ENCODE results near the gene GZMA. TPM values are rescaled to one million over a fixed set of nuclear protein-coding genes. Genes with fewer than 3 reads are reported as not detected.

GZMA gene
- total and polyA plus RNA-seq, 5 experiments from 2014 or later, result 5.4 to 713 (median 12.6) TPM

DNA sequence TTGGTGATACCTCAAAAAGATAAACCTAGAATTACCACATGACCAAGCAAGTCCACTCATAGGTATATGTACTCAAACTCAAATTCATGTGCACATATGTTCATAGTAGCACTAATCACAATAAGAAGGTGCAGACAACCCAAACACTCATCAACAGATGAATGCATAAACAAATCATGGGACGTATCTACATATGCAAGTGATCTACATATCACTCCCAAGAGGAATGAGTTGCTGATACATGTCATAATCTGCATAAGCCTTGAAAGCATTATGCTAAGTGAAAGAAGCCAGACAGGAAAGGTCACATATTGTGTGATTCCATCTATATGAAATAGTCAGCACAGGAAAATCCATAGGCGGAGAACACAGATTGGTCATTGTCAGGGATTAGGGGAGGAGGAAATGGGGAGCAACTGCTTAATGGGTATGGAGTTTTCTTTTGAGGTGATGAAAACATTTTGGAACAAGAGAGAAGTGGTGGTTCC is 46.9 kb downstream of the GZMA start:
- Mint-ChIP-seq H3K27ac (no peak overlapping the region), H3K4me1 (peaks cover 4 to 9% (median 8%) of the 10 kb centered on the region in 4 donors), H3K27me3 (peaks cover 4 to 24% (median 11%) of the 10 kb centered on the region in 5 donors), H3K9me3 (no peaks in the 10 kb centered on the region), H3K36me3 (no peaks in the 10 kb centered on the region), H3K4me3 (no peak overlapping the region)
- ATAC-seq (no peak), DNase-seq (no peak)
- POLR2A ChIA-PET, result no interaction called here

DNA sequence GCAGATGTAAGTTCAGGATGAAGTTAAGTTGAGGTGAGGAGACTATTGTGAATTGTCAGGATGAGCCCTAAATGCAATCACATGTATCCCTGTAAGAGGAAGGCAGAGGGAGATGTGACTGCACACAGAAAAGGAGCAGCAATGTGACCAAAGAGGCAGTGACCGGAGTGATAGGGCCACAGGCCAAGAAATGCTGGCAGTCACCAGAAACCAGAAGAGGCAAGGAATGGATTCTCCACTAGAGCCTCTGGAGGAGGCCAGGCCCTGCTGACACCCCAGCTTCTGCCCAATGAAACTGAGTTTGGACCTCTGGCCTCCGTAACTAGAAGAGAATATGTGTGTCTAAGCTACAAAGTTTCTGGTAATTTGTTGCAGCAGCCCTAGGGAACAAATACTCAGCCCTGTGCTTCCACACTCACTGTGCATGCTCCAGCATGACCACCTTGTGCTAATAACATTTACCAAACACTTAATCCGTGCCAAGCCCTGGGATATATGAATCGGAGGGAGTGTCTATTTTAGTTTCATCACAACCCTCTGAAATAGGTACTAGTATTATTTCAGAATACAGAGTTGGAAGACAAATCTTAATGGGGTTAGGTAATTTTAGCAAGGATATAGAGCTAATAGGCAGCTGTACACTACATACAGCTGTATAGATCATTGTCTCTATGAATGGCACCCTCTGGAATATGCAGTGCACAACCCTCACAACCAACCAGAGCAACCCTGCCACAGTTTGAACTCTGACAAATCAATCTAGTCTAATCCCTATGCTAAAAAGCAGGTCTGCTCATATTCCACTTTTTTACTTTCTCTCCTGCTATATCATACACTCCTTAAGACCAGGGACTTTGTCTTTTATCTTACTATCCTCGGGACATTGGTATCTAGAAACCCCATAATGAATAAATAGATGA is 49.7 kb downstream of the GZMA start:
- POLR2A ChIA-PET, result no interaction called here
- Mint-ChIP-seq H3K36me3 (no peaks in the 10 kb centered on the region), H3K27ac (no peak overlapping the region), H3K4me3 (no peak overlapping the region), H3K27me3 (peaks cover 6 to 41% (median 14%) of the 10 kb centered on the region in 5 donors), H3K4me1 (no peaks in the 10 kb centered on the region), H3K9me3 (peaks cover 0 to 10% (median 2%) of the 10 kb centered on the region in 9 donors)
- ATAC-seq (no peak), DNase-seq (no peak)

DNA sequence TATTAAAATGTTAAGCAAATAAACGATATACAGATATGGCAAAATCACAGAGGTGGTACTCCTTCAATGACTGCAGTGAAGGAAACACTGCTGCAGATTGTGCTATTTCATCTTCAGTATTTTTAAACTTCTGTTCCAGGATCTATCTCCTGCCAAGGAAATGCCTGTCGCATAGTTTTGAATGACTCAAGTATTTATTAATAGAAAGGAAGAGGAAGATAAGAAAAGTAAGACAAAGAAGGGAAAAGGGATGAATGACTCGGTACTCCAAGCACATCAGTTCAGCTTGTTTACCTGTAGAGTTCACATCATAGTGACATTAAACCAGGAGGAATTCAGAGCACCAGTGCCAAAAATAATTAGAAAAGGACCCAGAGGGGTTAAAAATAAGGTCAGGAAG is 52.4 kb downstream of the GZMA start:
- H3K9me3 Mint-ChIP-seq, result peaks cover 0 to 10% (median 2%) of the 10 kb centered on the region in 9 donors
- peaks cover 0 to 1% (median 0%) of the 10 kb centered on the region in 4 donors for H3K4me1 Mint-ChIP-seq
- H3K4me3 Mint-ChIP-seq, result no peak overlapping the region
- H3K27ac Mint-ChIP-seq, result no peak overlapping the region
- ATAC-seq, result no peak
- DNase-seq, result no peak
- no peaks in the 10 kb centered on the region for H3K36me3 Mint-ChIP-seq
- peaks cover 10 to 48% (median 16%) of the 10 kb centered on the region in 5 donors for H3K27me3 Mint-ChIP-seq
- POLR2A ChIA-PET, result no interaction called here

Other genes starting within 250 kb of the GZMA start
- not detected for gene ESM1, start 117.1 kb upstream of the GZMA start, total RNA-seq
- under 1 TPM in 2 of 3 donors, not detected in 1; 0.11 to 0.59 TPM for gene ESM1, start 117.1 kb upstream of the GZMA start, polyA plus RNA-seq
- gene GZMK, start 78.4 kb upstream of the GZMA start, total RNA-seq, result 1 to 10 TPM; 4.9 to 8.5 TPM
- 100 to 1,000 TPM in 1 of 3 donors, 10 to 100 TPM in 2; 10.1 to 227 (median 21.2) TPM for gene GZMK, start 78.4 kb upstream of the GZMA start, polyA plus RNA-seq
- gene GPX8, start 57.5 kb downstream of the GZMA start, total RNA-seq, result not detected
- gene GPX8, start 57.5 kb downstream of the GZMA start, polyA plus RNA-seq, result not detected
- gene CDC20B, start 70.5 kb downstream of the GZMA start, total RNA-seq, result not detected
- not detected for gene CDC20B, start 70.5 kb downstream of the GZMA start, polyA plus RNA-seq
- gene MCIDAS, start 124.7 kb downstream of the GZMA start, total RNA-seq, result not detected
- gene MCIDAS, start 124.7 kb downstream of the GZMA start, polyA plus RNA-seq, result not detected
- gene CCNO, start 131.0 kb downstream of the GZMA start, total RNA-seq, result not detected
- gene CCNO, start 131.0 kb downstream of the GZMA start, polyA plus RNA-seq, result not detected
- gene DHX29, start 205.0 kb downstream of the GZMA start, total RNA-seq, result 10 to 100 TPM; 19.9 to 23.9 TPM
- 10 to 100 TPM; 14.3 to 16.0 (median 15.4) TPM for gene DHX29, start 205.0 kb downstream of the GZMA start, polyA plus RNA-seq
- 10 to 100 TPM; 69.2 to 79.9 TPM for gene MTREX, start 205.3 kb downstream of the GZMA start, total RNA-seq
- 10 to 100 TPM; 24.3 to 35.8 (median 27.4) TPM for gene MTREX, start 205.3 kb downstream of the GZMA start, polyA plus RNA-seq